GM18861 (cell line): ENCODE measurements around the gene PKNOX2.

ENCODE experiments used
- ATAC-seq: cut with Tn5 transposase; IDR thresholded peaks from one replicate; pipeline ENCODE4 v1.9.1; 2021; ENCODE audit not compliant: unreplicated experiment

Gene PKNOX2

DNA sequence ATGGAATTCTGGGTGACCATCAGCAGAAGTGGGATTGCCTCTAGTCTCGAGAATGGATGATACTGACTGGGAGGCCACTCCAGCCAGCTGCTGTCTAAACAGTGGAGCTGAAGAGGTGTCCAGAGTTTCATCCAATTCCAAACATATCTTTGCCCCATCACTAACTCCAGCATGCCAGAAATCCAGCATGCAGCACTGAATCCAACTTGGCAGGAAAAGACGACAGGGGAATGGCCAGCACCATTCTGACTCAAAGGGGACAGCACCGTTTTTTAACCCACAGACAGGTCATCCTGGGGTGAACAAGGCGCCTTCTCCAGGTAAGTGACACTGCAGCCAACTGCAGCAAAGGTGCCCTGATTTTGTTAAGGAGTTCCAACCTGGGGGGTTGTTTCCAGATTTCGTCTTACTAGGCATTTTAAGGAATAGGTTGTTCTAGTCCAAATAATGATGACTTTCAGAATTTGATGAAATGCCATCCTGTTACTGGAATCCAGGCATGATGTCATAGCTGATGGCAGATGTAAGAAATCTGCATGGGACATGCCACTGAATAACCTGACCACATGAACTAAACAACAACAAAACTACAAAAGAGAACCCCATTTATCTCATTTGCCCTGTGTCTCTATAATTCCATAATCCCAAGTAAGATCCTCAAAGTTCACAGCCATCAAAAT, 299.2 kb downstream of the PKNOX2 start:
- no peak for ATAC-seq

DNA sequence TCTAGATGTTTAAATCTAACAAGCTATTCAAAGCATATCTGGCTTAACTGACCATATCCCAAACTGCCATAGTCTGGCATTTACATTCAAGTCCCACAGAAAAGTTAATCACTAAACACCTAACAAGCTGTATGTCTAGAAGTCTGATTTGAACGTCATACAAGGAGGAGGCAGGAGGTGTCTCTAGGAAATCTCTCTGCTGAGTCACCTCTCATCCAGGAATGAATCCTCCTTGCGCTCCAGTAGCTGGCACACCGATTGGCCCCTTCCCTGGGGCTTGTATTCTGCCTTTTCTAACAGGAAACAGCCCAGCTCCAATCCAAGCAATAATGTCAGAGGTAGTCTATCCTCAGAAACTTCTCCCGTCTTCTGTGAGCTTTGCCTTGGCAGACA, 299.7 kb downstream of the PKNOX2 start:
- no peak for ATAC-seq

DNA sequence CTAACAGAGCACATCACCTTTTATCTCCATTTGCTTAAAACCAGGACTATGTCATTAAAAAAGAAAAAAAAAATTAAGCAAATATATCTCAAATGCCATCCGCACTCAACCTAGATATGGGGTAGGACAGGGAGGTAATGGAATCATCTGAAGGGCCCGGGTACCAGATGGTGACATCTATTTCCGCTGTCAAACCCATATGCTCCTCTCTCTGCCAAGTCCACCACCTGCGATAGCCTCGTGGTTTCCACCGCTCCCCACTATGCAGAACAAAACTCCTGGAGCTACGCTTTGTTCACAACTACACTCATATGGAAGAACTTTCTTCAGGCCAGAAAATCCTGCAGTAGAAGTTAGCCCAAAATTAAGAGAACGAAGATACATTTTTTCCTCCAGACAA, 300.1 kb downstream of the PKNOX2 start:
- ATAC-seq = no peak

DNA sequence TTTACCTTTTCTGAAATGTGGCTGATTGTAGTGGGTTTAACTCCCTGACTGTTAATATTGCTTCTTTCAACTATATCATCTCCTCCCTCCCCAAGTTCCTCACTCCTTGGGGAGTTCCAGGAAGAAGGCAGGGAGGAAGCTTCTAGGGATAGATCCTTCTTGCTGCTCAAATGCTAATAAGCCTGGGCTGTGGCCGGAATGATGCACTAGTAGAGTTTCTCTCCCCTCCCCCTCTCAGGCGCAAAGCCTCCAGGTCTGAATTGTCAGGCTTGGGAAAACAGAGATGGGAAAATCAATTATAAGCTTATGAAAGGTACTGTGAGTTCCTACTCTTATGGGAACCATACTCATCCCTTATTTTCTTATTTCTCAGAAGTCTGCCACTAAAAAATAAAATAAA, 300.7 kb downstream of the PKNOX2 start:
- ATAC-seq = no peak

DNA sequence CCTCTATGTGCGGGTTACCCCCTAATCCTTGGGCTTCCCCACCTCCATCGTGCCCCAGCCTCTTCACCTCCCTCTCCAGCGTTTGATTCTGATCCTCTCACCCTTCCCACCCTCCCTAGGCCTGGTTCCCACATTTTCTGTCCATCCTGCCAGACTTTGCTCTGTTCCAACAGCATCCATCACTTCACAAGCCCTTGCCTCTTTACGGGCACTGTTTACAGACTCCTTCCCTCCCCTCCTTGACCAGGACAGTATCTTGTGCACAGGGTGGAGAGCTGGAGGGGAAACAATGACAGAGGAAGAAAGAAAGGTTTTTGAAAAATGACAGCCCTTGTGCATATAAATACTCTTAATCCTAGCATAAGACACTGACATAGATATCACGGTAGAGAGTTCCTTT, 301.1 kb downstream of the PKNOX2 start:
- no peak for ATAC-seq

DNA sequence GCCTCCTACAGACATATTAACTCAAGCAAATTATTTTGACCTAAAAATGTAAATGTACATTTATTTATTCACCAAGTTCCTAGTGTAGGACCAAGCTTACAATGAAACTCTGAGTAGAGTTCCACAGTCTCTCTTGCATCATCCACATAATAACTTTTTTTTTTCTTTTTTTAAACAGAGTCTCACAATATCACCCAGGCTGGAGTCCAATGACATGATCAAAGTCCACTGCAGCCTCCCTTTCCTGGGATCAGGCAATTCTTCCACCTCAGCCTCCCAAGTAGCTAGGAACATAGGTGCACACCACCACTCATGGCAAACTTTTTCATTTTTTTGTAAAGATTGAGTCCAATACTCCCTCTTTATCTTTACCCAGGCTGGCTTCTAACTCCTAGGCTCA, 303.5 kb downstream of the PKNOX2 start:
- ATAC-seq = no peak

DNA sequence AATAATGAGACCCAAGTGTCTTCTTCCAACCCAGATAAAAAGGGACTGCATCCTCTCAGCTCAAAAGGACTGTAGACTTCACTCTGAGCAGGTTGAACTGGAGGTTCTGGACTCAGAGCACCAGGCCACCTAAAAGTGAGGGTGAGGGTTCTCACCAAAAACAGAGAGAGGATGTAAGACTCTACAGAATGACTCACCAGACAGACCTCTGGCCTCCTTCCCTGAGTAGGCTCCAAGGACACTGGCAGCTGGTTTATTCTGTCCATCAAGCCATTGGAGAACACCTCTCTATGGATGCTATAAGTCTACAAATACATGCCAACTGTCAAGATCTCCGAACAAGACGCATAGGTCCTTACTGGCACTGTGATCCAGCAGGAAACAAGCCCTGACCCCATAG, 304.3 kb downstream of the PKNOX2 start:
- no peak for ATAC-seq

DNA sequence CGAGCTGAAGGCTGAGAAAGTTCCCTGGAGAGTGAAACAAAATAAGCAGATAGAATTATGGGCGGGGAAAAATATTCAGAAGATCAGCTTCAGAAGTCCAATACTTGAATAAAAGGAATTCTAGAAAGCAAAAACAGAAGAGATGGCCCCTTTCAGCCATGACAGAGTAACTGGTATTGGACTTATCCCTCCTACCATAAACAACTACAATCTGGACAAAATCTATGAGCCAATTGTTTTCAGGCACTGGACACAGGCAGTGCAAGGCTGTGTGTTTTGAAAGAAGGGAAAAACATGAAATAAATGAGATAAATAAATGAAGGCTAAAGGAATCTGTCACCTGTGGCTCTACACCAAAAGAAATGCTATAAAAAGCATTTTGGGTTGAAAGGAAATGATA, 305.8 kb downstream of the PKNOX2 start:
- no peak for ATAC-seq

DNA sequence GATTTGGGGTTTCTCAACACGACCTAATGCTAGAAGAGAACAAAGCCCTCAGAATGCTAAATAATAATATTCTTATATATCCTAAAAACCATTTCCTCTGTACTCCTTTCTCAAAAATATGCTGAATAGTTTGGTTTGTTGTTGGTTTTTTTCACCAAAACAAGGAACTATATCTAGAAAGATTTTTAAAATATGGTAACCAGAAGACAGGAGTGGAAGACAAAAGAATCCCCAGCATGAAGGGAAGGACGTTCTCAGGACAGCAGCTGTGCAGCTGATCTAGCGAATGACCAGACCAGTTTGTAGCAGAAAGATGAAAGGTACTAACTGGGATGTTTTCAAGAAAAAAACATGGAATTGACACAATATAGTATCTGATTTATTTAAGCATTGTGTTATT, 312.2 kb downstream of the PKNOX2 start:
- no peak for ATAC-seq

DNA sequence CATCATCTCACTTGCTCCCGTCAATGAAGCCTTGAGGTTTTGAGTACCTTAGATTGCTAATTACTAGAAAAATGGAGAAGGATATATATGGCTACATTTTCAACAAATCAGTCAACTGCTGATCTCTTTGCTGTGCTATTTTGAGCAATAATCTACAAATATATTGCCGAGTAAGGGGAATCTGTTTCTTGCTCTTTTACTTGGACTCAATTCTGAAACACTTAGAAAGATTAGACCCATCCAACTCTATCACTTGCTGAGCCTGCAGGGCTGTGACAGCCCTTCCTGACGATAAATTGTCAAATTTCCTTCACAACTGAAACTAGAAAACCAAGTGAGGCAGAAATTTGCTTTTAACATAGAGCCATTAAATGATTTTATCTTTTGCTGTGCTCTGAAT, 314.6 kb downstream of the PKNOX2 start:
- no peak for ATAC-seq

DNA sequence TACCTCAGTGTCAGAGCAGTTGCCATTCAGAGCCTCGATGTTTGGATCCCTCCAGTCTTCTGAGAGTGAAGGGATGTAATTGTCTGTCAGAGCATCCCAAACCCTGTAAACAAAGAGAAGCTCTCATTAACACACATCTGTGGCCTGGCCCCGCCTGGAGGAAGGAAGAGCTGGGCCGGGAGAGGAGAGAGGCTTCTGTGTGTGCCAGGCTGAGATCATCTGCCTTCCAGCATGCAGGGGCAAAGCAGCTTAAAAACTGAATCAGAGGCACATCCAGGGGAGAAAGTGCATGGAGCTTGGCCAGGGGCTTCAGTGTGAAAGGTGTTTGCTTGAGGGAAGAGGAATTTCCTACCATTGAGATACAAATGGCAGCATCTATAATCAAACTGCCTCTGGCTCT, 317.0 kb downstream of the PKNOX2 start:
- ATAC-seq = no peak
